HepG2 (cell line): ENCODE data around the gene PLIN4. TPM values are rescaled to one million over a fixed set of nuclear protein-coding genes. Genes with fewer than 3 reads are reported as not detected.

Experiments used
- AGO1 ChIP-seq: fragments of 200-400 bp; formaldehyde crosslinking; IDR thresholded peaks from 2 replicates; pipeline ENCODE4 v1.6.1; 2017; ENCODE audit warnings: mild to moderate bottlenecking, low read depth, low read length, moderate library complexity; ENCODE audit not compliant: poor library complexity, severe bottlenecking
- FOSL2 ChIP-seq: sonication (generic); formaldehyde crosslinking; IDR thresholded peaks from 2 replicates; pipeline ENCODE4 v1.4.0; 2020; ENCODE audit warnings: missing genetic modification reagents
- HDAC1 ChIP-seq: sonication (generic); formaldehyde crosslinking; IDR thresholded peaks from 2 replicates; pipeline ENCODE4 v1.5.1; 2020; ENCODE audit warnings: mild to moderate bottlenecking, missing genetic modification reagents
- JUND ChIP-seq: sonication (generic); formaldehyde crosslinking; IDR thresholded peaks from 2 replicates; pipeline ENCODE4 v1.8.0; 2022; ENCODE audit warnings: mild to moderate bottlenecking, missing genetic modification reagents
- MYC ChIP-seq: sonication (generic); formaldehyde crosslinking; IDR thresholded peaks from 2 replicates; pipeline ENCODE4 v1.9.0; 2021; ENCODE audit warnings: missing genetic modification reagents, borderline replicate concordance
- RARG ChIP-seq: sonication (generic); formaldehyde crosslinking; IDR thresholded peaks from 2 replicates; pipeline ENCODE4 v1.4.0; 2020; ENCODE audit warnings: low read depth, mild to moderate bottlenecking, missing genetic modification reagents
- TBP ChIP-seq: sonication (generic); formaldehyde crosslinking; IDR thresholded peaks from 2 replicates; pipeline ENCODE4 v1.5.0; 2020; ENCODE audit warnings: missing genetic modification reagents
- ZBTB1 ChIP-seq: sonication (generic); formaldehyde crosslinking; IDR thresholded peaks from 2 replicates; pipeline ENCODE4 v1.4.0; 2020; ENCODE audit warnings: missing genetic modification reagents, borderline replicate concordance
- ZBTB20 ChIP-seq: sonication (generic); formaldehyde crosslinking; IDR thresholded peaks from 2 replicates; pipeline ENCODE4 v1.8.1; 2023; ENCODE audit warnings: missing genetic modification reagents, low read depth, mild to moderate bottlenecking, borderline replicate concordance
- ZNF766 ChIP-seq: sonication (generic); formaldehyde crosslinking; IDR thresholded peaks from 2 replicates; pipeline ENCODE4 v1.5.0; 2020; ENCODE audit warnings: missing genetic modification reagents, borderline replicate concordance
- polyA plus RNA-seq, 8 experiments: library from polyadenylated mRNA; depleted of rRNA in 3 of 8; stranded (reverse) in 7 of 8; unstranded in 1 of 8; fragments of >200 nt; fragmentation: Illumina TruSeq in 4 of 8; extraction: Trizol in 4 of 8; gene quantifications; 2 replicates each; pipeline versions ENCODE4 v1.2.1 to v1.2.3, GENCODE V29; 2011 to 2016; ENCODE audit warnings: low read depth in 4 of 8, missing spikeins in 1 of 8, mixed read lengths in 1 of 8; ENCODE audit not compliant: insufficient read depth in 1 of 8
- total RNA-seq, 5 experiments: library from RNA; depleted of rRNA; stranded (reverse); fragments of >200 nt; fragmentation: Illumina TruSeq; extraction: Trizol; gene quantifications; 2 replicates each; pipeline ENCODE4 v1.2.3, GENCODE V29; 2016; ENCODE audit warnings: low read depth in 1 of 5
- TF ChIP-seq, protein P1 (sequence below): sonication (generic); formaldehyde crosslinking; IDR thresholded peaks from 2 replicates; pipeline ENCODE4 v1.5.0; 2020; ENCODE audit warnings: mild to moderate bottlenecking, missing genetic modification reagents, borderline replicate concordance
- TF ChIP-seq, protein P2 (sequence below): IDR thresholded peaks from 2 replicates; pipeline ENCODE4 v1.6.1; 2018; ENCODE audit warnings: missing genetic modification reagents, mild to moderate bottlenecking, missing compliant biosample characterization
- TF ChIP-seq, protein P3 (sequence below): sonication (generic); formaldehyde crosslinking; IDR thresholded peaks from 2 replicates; pipeline ENCODE4 v1.4.0; 2020; ENCODE audit warnings: missing genetic modification reagents, borderline replicate concordance

The PLIN4 gene
- total and polyA plus RNA-seq, 2 of the 13 experiments (the other 11 are each of a cell fraction or from before 2014, with no cell fraction given) = 1.1 to 1.3 TPM

DNA sequence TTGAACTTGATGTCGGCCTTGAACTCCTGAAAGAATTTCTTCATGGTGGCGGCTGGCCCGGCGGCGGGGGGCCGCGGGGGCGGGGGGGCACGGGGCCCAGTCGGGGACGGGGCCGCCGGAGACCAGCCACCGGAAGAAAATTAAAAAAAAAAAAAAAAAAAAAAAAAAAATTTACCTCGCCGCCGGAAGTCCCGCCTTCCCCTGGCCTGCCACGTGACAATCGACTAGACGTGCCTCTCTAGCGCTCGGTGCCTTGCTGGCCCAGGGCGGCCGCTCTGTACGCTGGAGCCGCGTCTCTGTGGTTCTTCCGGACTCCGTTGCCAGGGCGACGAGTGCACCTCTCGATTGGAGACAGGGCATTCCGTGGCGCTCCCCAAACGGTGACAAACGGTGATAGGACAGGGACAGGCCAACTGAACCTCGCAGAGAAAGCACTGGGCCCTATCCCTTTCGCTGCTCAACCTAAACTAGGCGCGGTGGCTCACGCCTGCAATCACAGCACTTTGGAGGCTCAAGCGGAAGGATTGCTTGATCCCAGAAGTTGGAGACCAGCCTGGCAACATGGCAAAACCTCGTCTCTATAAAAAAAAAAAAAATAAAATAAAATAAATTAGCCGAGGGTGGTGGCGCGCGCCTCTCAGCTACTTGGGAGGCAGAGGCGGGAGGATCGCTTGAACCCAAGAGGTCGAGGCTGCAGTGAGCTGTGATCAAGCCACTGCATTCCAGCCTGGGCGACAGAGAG lies 60.5 kb downstream of the PLIN4 start, which contains the start of gene UBXN6 (continued):
- TF ChIP-seq, protein P1, sequence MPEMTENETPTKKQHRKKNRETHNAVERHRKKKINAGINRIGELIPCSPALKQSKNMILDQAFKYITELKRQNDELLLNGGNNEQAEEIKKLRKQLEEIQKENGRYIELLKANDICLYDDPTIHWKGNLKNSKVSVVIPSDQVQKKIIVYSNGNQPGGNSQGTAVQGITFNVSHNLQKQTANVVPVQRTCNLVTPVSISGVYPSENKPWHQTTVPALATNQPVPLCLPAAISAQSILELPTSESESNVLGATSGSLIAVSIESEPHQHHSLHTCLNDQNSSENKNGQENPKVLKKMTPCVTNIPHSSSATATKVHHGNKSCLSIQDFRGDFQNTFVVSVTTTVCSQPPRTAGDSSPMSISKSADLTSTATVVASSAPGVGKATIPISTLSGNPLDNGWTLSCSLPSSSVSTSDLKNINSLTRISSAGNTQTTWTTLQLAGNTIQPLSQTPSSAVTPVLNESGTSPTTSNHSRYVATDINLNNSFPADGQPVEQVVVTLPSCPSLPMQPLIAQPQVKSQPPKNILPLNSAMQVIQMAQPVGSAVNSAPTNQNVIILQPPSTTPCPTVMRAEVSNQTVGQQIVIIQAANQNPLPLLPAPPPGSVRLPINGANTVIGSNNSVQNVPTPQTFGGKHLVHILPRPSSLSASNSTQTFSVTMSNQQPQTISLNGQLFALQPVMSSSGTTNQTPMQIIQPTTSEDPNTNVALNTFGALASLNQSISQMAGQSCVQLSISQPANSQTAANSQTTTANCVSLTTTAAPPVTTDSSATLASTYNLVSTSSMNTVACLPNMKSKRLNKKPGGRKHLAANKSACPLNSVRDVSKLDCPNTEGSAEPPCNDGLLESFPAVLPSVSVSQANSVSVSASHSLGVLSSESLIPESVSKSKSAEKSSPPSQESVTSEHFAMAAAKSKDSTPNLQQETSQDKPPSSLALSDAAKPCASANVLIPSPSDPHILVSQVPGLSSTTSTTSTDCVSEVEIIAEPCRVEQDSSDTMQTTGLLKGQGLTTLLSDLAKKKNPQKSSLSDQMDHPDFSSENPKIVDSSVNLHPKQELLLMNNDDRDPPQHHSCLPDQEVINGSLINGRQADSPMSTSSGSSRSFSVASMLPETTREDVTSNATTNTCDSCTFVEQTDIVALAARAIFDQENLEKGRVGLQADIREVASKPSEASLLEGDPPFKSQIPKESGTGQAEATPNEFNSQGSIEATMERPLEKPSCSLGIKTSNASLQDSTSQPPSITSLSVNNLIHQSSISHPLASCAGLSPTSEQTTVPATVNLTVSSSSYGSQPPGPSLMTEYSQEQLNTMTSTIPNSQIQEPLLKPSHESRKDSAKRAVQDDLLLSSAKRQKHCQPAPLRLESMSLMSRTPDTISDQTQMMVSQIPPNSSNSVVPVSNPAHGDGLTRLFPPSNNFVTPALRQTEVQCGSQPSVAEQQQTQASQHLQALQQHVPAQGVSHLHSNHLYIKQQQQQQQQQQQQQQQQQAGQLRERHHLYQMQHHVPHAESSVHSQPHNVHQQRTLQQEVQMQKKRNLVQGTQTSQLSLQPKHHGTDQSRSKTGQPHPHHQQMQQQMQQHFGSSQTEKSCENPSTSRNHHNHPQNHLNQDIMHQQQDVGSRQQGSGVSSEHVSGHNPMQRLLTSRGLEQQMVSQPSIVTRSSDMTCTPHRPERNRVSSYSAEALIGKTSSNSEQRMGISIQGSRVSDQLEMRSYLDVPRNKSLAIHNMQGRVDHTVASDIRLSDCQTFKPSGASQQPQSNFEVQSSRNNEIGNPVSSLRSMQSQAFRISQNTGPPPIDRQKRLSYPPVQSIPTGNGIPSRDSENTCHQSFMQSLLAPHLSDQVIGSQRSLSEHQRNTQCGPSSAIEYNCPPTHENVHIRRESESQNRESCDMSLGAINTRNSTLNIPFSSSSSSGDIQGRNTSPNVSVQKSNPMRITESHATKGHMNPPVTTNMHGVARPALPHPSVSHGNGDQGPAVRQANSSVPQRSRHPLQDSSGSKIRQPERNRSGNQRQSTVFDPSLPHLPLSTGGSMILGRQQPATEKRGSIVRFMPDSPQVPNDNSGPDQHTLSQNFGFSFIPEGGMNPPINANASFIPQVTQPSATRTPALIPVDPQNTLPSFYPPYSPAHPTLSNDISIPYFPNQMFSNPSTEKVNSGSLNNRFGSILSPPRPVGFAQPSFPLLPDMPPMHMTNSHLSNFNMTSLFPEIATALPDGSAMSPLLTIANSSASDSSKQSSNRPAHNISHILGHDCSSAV (CRISPR knock-in tag) = no peak
- TF ChIP-seq ZBTB20 (CRISPR knock-in tag) (no peak), RARG (CRISPR knock-in tag) (no peak), ZNF766 (peak; percentile 57; the same call in 1 of the 2 replicates), MYC (CRISPR knock-in tag) (peak; percentile 83), ZBTB1 (no peak), FOSL2 (CRISPR knock-in tag) (peak; percentile 51; the same call in 1 of the 2 replicates), TBP (CRISPR knock-in tag) (no peak), JUND (no peak), AGO1 (no peak), HDAC1 (CRISPR knock-in tag) (peak; percentile 85)
- TF ChIP-seq, protein P2, sequence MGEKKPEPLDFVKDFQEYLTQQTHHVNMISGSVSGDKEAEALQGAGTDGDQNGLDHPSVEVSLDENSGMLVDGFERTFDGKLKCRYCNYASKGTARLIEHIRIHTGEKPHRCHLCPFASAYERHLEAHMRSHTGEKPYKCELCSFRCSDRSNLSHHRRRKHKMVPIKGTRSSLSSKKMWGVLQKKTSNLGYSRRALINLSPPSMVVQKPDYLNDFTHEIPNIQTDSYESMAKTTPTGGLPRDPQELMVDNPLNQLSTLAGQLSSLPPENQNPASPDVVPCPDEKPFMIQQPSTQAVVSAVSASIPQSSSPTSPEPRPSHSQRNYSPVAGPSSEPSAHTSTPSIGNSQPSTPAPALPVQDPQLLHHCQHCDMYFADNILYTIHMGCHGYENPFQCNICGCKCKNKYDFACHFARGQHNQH (CRISPR knock-in tag) = peak; percentile 72; the same call in 1 of the 2 replicates
- TF ChIP-seq, protein P3, sequence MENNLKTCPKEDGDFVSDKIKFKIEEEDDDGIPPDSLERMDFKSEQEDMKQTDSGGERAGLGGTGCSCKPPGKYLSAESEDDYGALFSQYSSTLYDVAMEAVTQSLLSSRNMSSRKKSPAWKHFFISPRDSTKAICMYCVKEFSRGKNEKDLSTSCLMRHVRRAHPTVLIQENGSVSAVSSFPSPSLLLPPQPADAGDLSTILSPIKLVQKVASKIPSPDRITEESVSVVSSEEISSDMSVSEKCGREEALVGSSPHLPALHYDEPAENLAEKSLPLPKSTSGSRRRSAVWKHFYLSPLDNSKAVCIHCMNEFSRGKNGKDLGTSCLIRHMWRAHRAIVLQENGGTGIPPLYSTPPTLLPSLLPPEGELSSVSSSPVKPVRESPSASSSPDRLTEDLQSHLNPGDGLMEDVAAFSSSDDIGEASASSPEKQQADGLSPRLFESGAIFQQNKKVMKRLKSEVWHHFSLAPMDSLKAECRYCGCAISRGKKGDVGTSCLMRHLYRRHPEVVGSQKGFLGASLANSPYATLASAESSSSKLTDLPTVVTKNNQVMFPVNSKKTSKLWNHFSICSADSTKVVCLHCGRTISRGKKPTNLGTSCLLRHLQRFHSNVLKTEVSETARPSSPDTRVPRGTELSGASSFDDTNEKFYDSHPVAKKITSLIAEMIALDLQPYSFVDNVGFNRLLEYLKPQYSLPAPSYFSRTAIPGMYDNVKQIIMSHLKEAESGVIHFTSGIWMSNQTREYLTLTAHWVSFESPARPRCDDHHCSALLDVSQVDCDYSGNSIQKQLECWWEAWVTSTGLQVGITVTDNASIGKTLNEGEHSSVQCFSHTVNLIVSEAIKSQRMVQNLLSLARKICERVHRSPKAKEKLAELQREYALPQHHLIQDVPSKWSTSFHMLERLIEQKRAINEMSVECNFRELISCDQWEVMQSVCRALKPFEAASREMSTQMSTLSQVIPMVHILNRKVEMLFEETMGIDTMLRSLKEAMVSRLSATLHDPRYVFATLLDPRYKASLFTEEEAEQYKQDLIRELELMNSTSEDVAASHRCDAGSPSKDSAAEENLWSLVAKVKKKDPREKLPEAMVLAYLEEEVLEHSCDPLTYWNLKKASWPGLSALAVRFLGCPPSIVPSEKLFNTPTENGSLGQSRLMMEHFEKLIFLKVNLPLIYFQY (CRISPR knock-in tag) = peak; percentile 17; the same call in 1 of the 2 replicates
